Measurements from ENCODE around the gene XPNPEP3. TPM values are rescaled to one million over a fixed set of nuclear protein-coding genes. Genes with fewer than 3 reads are reported as not detected.
"Not testable (repeated sequence)": the region's sequence is repeated elsewhere in the genome, so short reads cannot be mapped to it uniquely, and the experiment has no call there.

The XPNPEP3 gene
- total RNA-seq, 3 donors from 2014 or later, result 9.8 to 21.7 (median 14.6) TPM

DNA sequence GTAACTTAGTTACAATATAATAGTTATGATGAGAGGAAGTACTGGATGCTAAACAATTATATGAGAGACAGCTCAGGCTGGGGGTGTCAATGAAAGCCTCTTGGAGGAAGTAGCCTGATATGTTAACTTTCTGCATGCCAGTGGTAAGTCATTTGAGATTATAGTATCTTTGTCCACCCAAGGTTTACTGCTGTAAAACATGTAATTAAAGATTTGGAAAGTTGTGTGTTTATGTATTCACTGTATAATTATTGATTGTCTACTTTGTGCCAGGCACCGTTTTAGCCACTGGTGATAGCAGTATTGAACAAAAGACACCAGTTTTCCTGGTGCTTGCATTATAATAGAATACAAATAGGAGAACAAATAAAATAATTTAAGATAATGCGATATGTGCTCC is 5.6 kb downstream of the XPNPEP3 start:
- H3K4me3 ChIP-seq, result no peak overlapping the region
- H3K36me3 ChIP-seq (ENCODE audit: low read depth), result no peaks in the 10 kb centered on the region
- intact Hi-C loops (cut with DNase I, micrococcal nuclease), result no loop called here
- no peaks in the 10 kb centered on the region for H3K9me3 ChIP-seq
- DNase-seq (no peak), ATAC-seq (no peak)
- TF ChIP-seq, protein P1, sequence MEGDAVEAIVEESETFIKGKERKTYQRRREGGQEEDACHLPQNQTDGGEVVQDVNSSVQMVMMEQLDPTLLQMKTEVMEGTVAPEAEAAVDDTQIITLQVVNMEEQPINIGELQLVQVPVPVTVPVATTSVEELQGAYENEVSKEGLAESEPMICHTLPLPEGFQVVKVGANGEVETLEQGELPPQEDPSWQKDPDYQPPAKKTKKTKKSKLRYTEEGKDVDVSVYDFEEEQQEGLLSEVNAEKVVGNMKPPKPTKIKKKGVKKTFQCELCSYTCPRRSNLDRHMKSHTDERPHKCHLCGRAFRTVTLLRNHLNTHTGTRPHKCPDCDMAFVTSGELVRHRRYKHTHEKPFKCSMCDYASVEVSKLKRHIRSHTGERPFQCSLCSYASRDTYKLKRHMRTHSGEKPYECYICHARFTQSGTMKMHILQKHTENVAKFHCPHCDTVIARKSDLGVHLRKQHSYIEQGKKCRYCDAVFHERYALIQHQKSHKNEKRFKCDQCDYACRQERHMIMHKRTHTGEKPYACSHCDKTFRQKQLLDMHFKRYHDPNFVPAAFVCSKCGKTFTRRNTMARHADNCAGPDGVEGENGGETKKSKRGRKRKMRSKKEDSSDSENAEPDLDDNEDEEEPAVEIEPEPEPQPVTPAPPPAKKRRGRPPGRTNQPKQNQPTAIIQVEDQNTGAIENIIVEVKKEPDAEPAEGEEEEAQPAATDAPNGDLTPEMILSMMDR (IDR thresholded peaks at IDR 0.05), result no peak
- H3K4me1 ChIP-seq (ENCODE audit: low read depth), result peaks cover 14% of the 10 kb centered on the region

DNA sequence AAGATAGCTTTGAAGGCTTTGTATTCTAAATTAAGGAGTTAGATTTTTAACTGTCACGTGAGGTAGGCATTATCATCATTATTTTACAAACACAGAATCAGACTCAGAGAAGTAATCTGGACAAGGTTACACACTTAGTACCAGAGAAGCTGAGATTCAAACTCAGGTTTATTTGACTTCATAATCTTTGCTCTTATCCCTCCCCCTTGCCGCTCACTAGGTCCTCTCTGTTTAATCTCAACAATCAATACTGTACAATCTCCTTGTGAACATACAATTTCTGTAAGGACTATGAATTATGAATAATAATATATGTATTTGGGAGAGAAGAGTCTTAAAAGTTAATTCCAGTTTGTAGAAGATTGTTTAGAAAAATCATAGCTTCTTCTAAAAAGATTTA is 10.2 kb downstream of the XPNPEP3 start:
- TF ChIP-seq, protein P1 (IDR thresholded peaks at IDR 0.05), result no peak
- DNase-seq, result no peak
- Histone ChIP-seq H3K4me1 (ENCODE audit: low read depth) (no peaks in the 10 kb centered on the region), H3K4me3 (no peak overlapping the region), H3K36me3 (ENCODE audit: low read depth) (no peaks in the 10 kb centered on the region), H3K9me3 (no peaks in the 10 kb centered on the region)
- intact Hi-C loops (cut with DNase I, micrococcal nuclease), result no loop called here
- ATAC-seq, result no peak

DNA sequence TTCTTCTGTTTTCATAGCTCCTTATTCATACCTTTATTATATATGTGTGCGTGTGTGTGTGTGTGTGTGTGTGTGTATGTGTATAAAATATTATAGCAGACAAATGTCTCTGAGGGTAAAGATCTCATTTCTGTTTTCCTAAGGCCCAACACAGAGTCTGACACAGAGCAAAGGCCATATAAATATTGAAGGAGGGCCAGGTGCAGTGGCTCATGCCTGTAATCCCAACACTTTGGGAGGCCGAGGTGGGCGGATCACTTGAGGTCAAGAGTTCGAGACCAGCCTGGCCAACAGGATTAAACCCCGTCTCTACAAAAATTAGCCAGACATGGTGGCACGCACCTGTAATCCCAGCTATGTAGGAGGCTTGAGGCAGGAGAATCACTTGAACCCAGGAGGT is 11.4 kb downstream of the XPNPEP3 start:
- H3K36me3 ChIP-seq (ENCODE audit: low read depth); H3K4me3 ChIP-seq; intact Hi-C loops (cut with DNase I, micrococcal nuclease); ATAC-seq; H3K4me1 ChIP-seq (ENCODE audit: low read depth); H3K9me3 ChIP-seq: not testable (repeated sequence)
- DNase-seq, result peak in 1 of 3 donors; percentile 39

DNA sequence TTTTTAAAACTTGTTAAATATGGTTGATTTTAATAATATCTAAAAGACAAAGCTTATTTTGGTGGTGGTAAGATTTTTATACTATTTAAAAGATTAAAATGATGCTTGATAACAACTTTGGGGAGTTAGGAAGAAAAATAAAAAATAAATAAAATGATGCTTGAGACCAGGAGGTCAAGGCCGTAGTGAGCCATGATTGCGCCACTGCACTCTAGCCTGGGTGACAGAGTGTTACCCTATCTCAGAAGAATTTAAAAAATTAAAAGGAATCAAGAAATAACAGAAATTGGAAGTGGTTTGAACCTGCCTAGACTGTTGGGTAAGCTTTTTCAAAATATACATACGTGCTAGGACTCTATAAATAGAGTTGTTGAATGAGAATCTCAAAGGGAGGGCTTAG is 17.1 kb downstream of the XPNPEP3 start:
- Histone ChIP-seq H3K4me1 (ENCODE audit: low read depth) (no peaks in the 10 kb centered on the region), H3K36me3 (ENCODE audit: low read depth) (no peaks in the 10 kb centered on the region), H3K4me3 (no peak overlapping the region), H3K9me3 (no peaks in the 10 kb centered on the region)
- DNase-seq (no peak), ATAC-seq (no peak)
- intact Hi-C loops (cut with DNase I, micrococcal nuclease), result no loop called here
- TF ChIP-seq, protein P1 (IDR thresholded peaks at IDR 0.05), result no peak

DNA sequence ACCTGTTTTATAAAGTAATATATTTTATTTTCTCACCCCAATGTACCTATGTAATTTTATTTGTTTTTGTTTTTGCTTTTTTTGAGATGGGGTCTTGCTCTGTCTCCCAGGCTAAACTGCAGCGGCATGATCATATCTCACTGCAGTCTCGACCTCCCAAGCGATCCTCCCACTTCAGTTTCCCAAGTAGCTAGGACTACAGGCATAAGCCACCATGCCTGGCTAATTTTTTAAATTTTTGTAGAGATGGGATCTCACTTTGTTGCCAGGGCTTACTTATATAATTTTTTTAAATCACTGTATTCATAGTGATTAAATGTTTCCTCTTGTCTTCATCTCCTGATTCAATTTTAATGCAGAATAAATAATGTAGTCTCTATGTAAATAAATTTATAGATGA is 18.2 kb downstream of the XPNPEP3 start:
- no peak overlapping the region for H3K4me3 ChIP-seq
- no peaks in the 10 kb centered on the region for H3K36me3 ChIP-seq (ENCODE audit: low read depth)
- DNase-seq, result no peak
- TF ChIP-seq, protein P1 (IDR thresholded peaks at IDR 0.05), result no peak
- no peaks in the 10 kb centered on the region for H3K9me3 ChIP-seq
- no peak for ATAC-seq
- no peaks in the 10 kb centered on the region for H3K4me1 ChIP-seq (ENCODE audit: low read depth)
- intact Hi-C loops (cut with DNase I, micrococcal nuclease), result no loop called here

DNA sequence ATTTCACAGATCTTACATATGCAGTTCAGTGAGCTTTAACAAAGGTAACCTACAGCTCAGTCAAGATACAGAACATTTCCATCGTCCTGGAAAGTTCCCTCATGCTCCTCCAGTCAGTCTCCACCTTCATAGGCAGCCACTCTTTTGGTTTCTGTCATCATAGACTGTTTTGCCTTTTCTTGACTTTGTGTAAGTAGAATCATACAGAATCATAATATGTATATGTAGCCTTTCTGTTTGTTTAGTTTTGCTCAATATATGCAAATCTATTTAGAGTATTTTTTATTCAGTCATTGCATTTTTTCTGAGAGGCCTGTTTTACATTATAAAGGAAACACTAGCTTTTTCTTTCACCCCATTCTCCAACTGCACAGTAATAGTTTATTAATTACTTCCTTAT is 20.0 kb downstream of the XPNPEP3 start:
- TF ChIP-seq, protein P1 (IDR thresholded peaks at IDR 0.05), result no peak
- ATAC-seq (peak; percentile 54), DNase-seq (no peak)
- Histone ChIP-seq H3K4me3 (no peak overlapping the region), H3K4me1 (ENCODE audit: low read depth) (no peaks in the 10 kb centered on the region), H3K9me3 (no peaks in the 10 kb centered on the region), H3K36me3 (ENCODE audit: low read depth) (no peaks in the 10 kb centered on the region)
- intact Hi-C loops (cut with DNase I, micrococcal nuclease), result no loop called here
